K562 (cell line): ENCODE measurements around the gene KNSTRN. TPM values are rescaled to one million over a fixed set of nuclear protein-coding genes. Genes with fewer than 3 reads are reported as not detected.

Source experiments
- CBX3 ChIP-seq, 2 experiments: IDR thresholded peaks; 1 replicate in 1 of 2; 2 replicates in 1 of 2; pipeline ENCODE4 v1.6.1; 2012; ENCODE audit warnings: inconsistent platforms in 2 of 2, low read length in 2 of 2, borderline replicate concordance in 1 of 2, control low read depth in 1 of 2
- GATAD2B ChIP-seq: fragments of 450-650 bp; IDR thresholded peaks from 2 replicates; pipeline ENCODE4 v1.6.1; 2017; ENCODE audit warnings: mild to moderate bottlenecking, borderline replicate concordance
- ILF3 ChIP-seq: fragments of 450-650 bp; IDR thresholded peaks from 2 replicates; pipeline ENCODE4 v1.6.1; 2018; ENCODE audit warnings: antibody characterized with exemption, mild to moderate bottlenecking, moderate library complexity, borderline replicate concordance
- PTRF ChIP-seq: fragments of 450-650 bp; IDR thresholded peaks from 2 replicates; pipeline ENCODE4 v1.6.1; 2016; ENCODE audit warnings: mild to moderate bottlenecking, missing genetic modification characterization, missing compliant biosample characterization
- RBFOX2 ChIP-seq: fragments of 200-400 bp; formaldehyde crosslinking; IDR thresholded peaks from 2 replicates; pipeline ENCODE4 v1.6.1; 2017; ENCODE audit warnings: low read depth, mild to moderate bottlenecking, low read length, moderate library complexity
- RHOXF2B ChIP-seq: fragments of 250-450 bp; sonication (Bioruptor Pico); conservative IDR thresholded peaks from 2 replicates; pipeline ENCODE4 v1.5.1; 2021
- ZKSCAN1 ChIP-seq: fragments of 150-350 bp; IDR thresholded peaks from 2 replicates; pipeline ENCODE4 v1.6.1; 2016; ENCODE audit warnings: low read depth, low read length
- ZNF347 ChIP-seq: fragments of 450-650 bp; formaldehyde crosslinking; IDR thresholded peaks from 2 replicates; pipeline ENCODE4 v1.4.0; 2020; ENCODE audit warnings: low read depth, mild to moderate bottlenecking, moderate library complexity
- ZNF561 ChIP-seq: fragments of 450-650 bp; formaldehyde crosslinking; conservative IDR thresholded peaks from 2 replicates; pipeline ENCODE4 v1.4.0; 2020; ENCODE audit warnings: mild to moderate bottlenecking, moderate library complexity
- ZNF79 ChIP-seq: fragments of 250-450 bp; sonication (Bioruptor Pico); IDR thresholded peaks from 2 replicates; pipeline ENCODE4 v1.4.0; 2020; ENCODE audit warnings: low read depth, mild to moderate bottlenecking, moderate library complexity
- polyA plus RNA-seq, 8 experiments: library from polyadenylated mRNA; depleted of rRNA in 4 of 8; stranded (reverse) in 5 of 8; unstranded in 3 of 8; fragments of >200 nt; fragmentation: Nextera tagmentation in 2 of 8; fragmentation: Illumina TruSeq in 1 of 8; extraction: Ambion mirVana in 2 of 8; extraction: Trizol in 1 of 8; gene quantifications; 2 replicates each; pipeline versions ENCODE4 v1.2.1 to v1.2.3, GENCODE V29; 2011 to 2014; ENCODE audit warnings: inconsistent platforms in 1 of 8, missing spikeins in 1 of 8
- total RNA-seq, 7 experiments: library from RNA; depleted of rRNA in 6 of 7; stranded (reverse); fragments of >200 nt in 6 of 7; fragmentation: Illumina TruSeq in 2 of 7; extraction: Trizol in 2 of 7; gene quantifications; 2 replicates each; pipeline versions ENCODE4 v1.2.1 to v1.2.3, GENCODE V29; 2011 to 2021; ENCODE audit warnings: low replicate concordance in 1 of 7
- TF ChIP-seq, protein P1 (sequence below): IDR thresholded peaks from 2 replicates; pipeline ENCODE4 v1.6.1; 2016; ENCODE audit warnings: missing genetic modification characterization, missing compliant biosample characterization
- TF ChIP-seq, protein P2 (sequence below): sonication (generic); formaldehyde crosslinking; IDR thresholded peaks from 2 replicates; pipeline ENCODE4 v1.8.1; 2023; ENCODE audit warnings: mild to moderate bottlenecking, missing genetic modification reagents
- TF ChIP-seq, protein P3 (sequence below): fragments of 200-600 bp; sonication (generic); IDR thresholded peaks from one replicate; pipeline ENCODE4 v1.6.1; 2012; ENCODE audit warnings: mild to moderate bottlenecking, low read depth, low read length, inconsistent platforms

The KNSTRN gene
- total and polyA plus RNA-seq, 9 of the 15 experiments (the other 6 are each of a cell fraction or from before 2014, with no cell fraction given) = 48.7 to 88.2 (median 66.3) TPM

DNA sequence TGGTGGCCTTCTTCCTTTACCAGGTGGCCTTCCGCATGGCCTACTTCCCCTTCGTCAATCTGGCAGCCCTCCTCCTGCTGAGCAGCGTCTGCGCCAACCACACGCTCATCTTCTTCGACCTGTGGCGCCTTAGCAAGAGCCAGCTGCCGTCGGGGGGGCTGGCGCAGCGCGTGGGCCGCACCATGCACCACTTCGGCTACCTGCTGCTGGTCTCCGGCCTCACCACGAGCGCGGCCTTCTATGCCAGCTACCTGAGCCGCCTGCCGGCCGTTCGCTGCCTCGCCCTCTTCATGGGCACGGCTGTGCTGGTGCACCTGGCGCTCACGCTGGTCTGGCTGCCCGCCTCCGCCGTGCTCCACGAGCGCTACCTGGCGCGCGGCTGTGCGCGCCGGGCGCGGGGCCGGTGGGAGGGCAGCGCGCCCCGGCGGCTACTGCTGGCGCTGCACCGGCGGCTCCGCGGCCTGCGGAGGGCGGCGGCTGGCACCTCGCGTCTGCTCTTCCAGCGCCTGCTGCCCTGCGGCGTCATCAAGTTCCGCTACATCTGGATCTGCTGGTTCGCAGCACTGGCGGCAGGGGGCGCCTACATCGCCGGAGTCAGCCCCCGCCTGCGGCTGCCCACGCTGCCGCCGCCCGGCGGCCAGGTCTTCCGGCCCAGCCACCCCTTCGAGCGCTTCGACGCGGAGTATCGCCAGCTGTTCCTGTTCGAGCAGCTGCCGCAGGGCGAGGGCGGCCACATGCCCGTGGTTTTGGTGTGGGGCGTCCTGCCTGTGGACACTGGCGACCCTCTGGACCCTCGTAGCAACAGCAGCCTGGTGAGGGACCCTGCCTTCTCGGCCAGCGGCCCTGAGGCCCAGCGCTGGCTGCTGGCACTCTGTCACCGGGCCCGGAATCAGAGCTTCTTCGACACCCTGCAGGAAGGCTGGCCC, 14.6 kb upstream of the KNSTRN start (continued):
- TF ChIP-seq ZNF561 (CRISPR knock-in tag) (no peak), ILF3 (no peak), GATAD2B (no peak; the same call in 1 of the 2 replicates), ZNF79 (no peak), PTRF (no peak), RBFOX2 (peak; percentile 79), ZKSCAN1 (peak; percentile 62; the same call in 1 of the 2 replicates), CBX3 (IDR thresholded peaks at IDR 0.05; ENCODE audit: borderline replicate concordance in 1 of 2, low read length in 2 of 2) (peak in 1 of 2 experiments; percentile 88; a peak in 1 of 3 replicates), RHOXF2B (CRISPR knock-in tag) (no peak), ZNF347 (no peak)
- TF ChIP-seq, protein P1, sequence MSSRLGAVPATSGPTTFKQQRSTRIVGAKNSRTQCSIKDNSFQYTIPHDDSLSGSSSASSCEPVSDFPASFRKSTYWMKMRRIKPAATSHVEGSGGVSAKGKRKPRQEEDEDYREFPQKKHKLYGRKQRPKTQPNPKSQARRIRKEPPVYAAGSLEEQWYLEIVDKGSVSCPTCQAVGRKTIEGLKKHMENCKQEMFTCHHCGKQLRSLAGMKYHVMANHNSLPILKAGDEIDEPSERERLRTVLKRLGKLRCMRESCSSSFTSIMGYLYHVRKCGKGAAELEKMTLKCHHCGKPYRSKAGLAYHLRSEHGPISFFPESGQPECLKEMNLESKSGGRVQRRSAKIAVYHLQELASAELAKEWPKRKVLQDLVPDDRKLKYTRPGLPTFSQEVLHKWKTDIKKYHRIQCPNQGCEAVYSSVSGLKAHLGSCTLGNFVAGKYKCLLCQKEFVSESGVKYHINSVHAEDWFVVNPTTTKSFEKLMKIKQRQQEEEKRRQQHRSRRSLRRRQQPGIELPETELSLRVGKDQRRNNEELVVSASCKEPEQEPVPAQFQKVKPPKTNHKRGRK (tag) = no peak
- TF ChIP-seq, protein P2, sequence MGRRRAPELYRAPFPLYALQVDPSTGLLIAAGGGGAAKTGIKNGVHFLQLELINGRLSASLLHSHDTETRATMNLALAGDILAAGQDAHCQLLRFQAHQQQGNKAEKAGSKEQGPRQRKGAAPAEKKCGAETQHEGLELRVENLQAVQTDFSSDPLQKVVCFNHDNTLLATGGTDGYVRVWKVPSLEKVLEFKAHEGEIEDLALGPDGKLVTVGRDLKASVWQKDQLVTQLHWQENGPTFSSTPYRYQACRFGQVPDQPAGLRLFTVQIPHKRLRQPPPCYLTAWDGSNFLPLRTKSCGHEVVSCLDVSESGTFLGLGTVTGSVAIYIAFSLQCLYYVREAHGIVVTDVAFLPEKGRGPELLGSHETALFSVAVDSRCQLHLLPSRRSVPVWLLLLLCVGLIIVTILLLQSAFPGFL = no peak
- TF ChIP-seq, protein P3, sequence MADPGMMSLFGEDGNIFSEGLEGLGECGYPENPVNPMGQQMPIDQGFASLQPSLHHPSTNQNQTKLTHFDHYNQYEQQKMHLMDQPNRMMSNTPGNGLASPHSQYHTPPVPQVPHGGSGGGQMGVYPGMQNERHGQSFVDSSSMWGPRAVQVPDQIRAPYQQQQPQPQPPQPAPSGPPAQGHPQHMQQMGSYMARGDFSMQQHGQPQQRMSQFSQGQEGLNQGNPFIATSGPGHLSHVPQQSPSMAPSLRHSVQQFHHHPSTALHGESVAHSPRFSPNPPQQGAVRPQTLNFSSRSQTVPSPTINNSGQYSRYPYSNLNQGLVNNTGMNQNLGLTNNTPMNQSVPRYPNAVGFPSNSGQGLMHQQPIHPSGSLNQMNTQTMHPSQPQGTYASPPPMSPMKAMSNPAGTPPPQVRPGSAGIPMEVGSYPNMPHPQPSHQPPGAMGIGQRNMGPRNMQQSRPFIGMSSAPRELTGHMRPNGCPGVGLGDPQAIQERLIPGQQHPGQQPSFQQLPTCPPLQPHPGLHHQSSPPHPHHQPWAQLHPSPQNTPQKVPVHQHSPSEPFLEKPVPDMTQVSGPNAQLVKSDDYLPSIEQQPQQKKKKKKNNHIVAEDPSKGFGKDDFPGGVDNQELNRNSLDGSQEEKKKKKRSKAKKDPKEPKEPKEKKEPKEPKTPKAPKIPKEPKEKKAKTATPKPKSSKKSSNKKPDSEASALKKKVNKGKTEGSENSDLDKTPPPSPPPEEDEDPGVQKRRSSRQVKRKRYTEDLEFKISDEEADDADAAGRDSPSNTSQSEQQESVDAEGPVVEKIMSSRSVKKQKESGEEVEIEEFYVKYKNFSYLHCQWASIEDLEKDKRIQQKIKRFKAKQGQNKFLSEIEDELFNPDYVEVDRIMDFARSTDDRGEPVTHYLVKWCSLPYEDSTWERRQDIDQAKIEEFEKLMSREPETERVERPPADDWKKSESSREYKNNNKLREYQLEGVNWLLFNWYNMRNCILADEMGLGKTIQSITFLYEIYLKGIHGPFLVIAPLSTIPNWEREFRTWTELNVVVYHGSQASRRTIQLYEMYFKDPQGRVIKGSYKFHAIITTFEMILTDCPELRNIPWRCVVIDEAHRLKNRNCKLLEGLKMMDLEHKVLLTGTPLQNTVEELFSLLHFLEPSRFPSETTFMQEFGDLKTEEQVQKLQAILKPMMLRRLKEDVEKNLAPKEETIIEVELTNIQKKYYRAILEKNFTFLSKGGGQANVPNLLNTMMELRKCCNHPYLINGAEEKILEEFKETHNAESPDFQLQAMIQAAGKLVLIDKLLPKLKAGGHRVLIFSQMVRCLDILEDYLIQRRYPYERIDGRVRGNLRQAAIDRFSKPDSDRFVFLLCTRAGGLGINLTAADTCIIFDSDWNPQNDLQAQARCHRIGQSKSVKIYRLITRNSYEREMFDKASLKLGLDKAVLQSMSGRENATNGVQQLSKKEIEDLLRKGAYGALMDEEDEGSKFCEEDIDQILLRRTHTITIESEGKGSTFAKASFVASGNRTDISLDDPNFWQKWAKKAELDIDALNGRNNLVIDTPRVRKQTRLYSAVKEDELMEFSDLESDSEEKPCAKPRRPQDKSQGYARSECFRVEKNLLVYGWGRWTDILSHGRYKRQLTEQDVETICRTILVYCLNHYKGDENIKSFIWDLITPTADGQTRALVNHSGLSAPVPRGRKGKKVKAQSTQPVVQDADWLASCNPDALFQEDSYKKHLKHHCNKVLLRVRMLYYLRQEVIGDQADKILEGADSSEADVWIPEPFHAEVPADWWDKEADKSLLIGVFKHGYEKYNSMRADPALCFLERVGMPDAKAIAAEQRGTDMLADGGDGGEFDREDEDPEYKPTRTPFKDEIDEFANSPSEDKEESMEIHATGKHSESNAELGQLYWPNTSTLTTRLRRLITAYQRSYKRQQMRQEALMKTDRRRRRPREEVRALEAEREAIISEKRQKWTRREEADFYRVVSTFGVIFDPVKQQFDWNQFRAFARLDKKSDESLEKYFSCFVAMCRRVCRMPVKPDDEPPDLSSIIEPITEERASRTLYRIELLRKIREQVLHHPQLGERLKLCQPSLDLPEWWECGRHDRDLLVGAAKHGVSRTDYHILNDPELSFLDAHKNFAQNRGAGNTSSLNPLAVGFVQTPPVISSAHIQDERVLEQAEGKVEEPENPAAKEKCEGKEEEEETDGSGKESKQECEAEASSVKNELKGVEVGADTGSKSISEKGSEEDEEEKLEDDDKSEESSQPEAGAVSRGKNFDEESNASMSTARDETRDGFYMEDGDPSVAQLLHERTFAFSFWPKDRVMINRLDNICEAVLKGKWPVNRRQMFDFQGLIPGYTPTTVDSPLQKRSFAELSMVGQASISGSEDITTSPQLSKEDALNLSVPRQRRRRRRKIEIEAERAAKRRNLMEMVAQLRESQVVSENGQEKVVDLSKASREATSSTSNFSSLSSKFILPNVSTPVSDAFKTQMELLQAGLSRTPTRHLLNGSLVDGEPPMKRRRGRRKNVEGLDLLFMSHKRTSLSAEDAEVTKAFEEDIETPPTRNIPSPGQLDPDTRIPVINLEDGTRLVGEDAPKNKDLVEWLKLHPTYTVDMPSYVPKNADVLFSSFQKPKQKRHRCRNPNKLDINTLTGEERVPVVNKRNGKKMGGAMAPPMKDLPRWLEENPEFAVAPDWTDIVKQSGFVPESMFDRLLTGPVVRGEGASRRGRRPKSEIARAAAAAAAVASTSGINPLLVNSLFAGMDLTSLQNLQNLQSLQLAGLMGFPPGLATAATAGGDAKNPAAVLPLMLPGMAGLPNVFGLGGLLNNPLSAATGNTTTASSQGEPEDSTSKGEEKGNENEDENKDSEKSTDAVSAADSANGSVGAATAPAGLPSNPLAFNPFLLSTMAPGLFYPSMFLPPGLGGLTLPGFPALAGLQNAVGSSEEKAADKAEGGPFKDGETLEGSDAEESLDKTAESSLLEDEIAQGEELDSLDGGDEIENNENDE = no peak
